Endothelial cell of umbilical vein (primary cell): ENCODE measurements around the gene FBXO27. TPM values are rescaled to one million over a fixed set of nuclear protein-coding genes. Genes with fewer than 3 reads are reported as not detected.

Experiments
- BruUV-seq: library from RNA; stranded (reverse); fragments of 400-500 nt; replicated peaks from 2 replicates; lab custom pipeline; 2021; lab: Mats Ljungman, UMichigan
- CTCF ChIA-PET: fragments of 300-600, 350-600 bp; sonication (Branson Sonifier 250); formaldehyde crosslinking; loops from one replicate; lab custom pipeline; 2021; ENCODE audit warnings: antibody characterized with exemption, inconsistent platforms; lab: Charles Lee
- POLR2A ChIA-PET: fragments of 300-600, 350-600 bp; sonication (Branson Sonifier 250); formaldehyde crosslinking; loops from one replicate; lab custom pipeline; 2021; ENCODE audit warnings: antibody characterized with exemption, inconsistent platforms; lab: Charles Lee
- DNase-seq: peaks from one replicate; pipeline ENCODE4 v3.0.0-alpha.2; 2011; ENCODE audit warnings: low read depth, low spot score
- FAIRE-seq: peaks from 2 replicates; lab custom pipeline; 2011; peaks lifted over from hg19 to GRCh38; lab: Jason Lieb, UNC
- H2AFZ ChIP-seq: 2 replicates; pipeline ENCODE4 v1.6.0; 2012; ENCODE audit warnings: low read depth, low read length, control low read depth, inconsistent platforms
- H3K27ac ChIP-seq: 2 replicates; pipeline ENCODE4 v1.5.1; 2011; ENCODE audit warnings: low read depth, mild to moderate bottlenecking, control low read depth, low read length, moderate library complexity; ENCODE audit not compliant: insufficient read depth
- H3K27me3 ChIP-seq, 2 experiments: 2 replicates each; pipeline versions ENCODE4 v1.6.0 to v1.6.1; 2011; ENCODE audit warnings: low read length in 2 of 2, mixed read lengths in 1 of 2; ENCODE audit not compliant: control insufficient read depth in 2 of 2, insufficient read depth in 2 of 2
- H3K36me3 ChIP-seq, 2 experiments: 2 replicates in 1 of 2; 3 replicates in 1 of 2; pipeline ENCODE4 v1.5.1; 2011; ENCODE audit warnings: low read length in 2 of 2, mild to moderate bottlenecking in 1 of 2, moderate library complexity in 1 of 2; ENCODE audit not compliant: control insufficient read depth in 2 of 2, insufficient read depth in 2 of 2; ENCODE audit errors: extremely low read depth in 1 of 2
- H3K4me1 ChIP-seq: 3 replicates; pipeline ENCODE4 v1.5.1; 2011; ENCODE audit warnings: mild to moderate bottlenecking, low read length; ENCODE audit not compliant: control insufficient read depth, insufficient read depth; ENCODE audit errors: extremely low read depth
- H3K4me2 ChIP-seq: 2 replicates; pipeline ENCODE4 v1.6.1; 2011; ENCODE audit warnings: low read length, control low read depth, mixed read lengths; ENCODE audit not compliant: insufficient read depth
- H3K4me3 ChIP-seq, 3 experiments: fragments of 200-600 bp in 1 of 3; sonication (generic), shearing (Covaris generic) in 1 of 3; replicated peaks in 1 of 3; 2 replicates each; pipeline ENCODE4 v1.5.1; 2011 to 2016; ENCODE audit warnings: control low read depth in 3 of 3, low read length in 3 of 3, mild to moderate bottlenecking in 2 of 3, inconsistent platforms in 1 of 3, low read depth in 1 of 3, moderate library complexity in 1 of 3; ENCODE audit not compliant: insufficient read depth in 1 of 3
- H3K79me2 ChIP-seq: 2 replicates; pipeline ENCODE4 v1.6.0; 2012; ENCODE audit warnings: low read length, inconsistent platforms; ENCODE audit not compliant: control insufficient read depth, insufficient read depth
- H3K9ac ChIP-seq: replicated peaks from 2 replicates; pipeline ENCODE3; 2011; ENCODE audit warnings: low read length, control low read depth; ENCODE audit not compliant: insufficient read depth; ENCODE audit errors: extremely low read depth
- H3K9me1 ChIP-seq: replicated peaks from 3 replicates; pipeline ENCODE4 v1.6.0; 2011; ENCODE audit warnings: mild to moderate bottlenecking, low read length; ENCODE audit not compliant: control insufficient read depth, insufficient read depth; ENCODE audit errors: extremely low read depth
- H3K9me3 ChIP-seq: replicated peaks from 2 replicates; pipeline ENCODE4 v1.5.1; 2012; ENCODE audit warnings: low read length, inconsistent platforms; ENCODE audit not compliant: control insufficient read depth, insufficient read depth
- H4K20me1 ChIP-seq: replicated peaks from 2 replicates; pipeline ENCODE3; 2011; ENCODE audit warnings: mild to moderate bottlenecking, low read length; ENCODE audit not compliant: control insufficient read depth, insufficient read depth; ENCODE audit errors: extremely low read depth
- CTCF ChIP-seq, 2 donors: IDR thresholded peaks; 1 replicate in 1 of 2; 2 replicates in 1 of 2; pipeline ENCODE4 v1.5.1; 2011; ENCODE audit warnings: low read length in 2 of 2, mild to moderate bottlenecking in 2 of 2, moderate library complexity in 2 of 2, control low read depth in 1 of 2, inconsistent platforms in 1 of 2, low read depth in 1 of 2; ENCODE audit not compliant: insufficient read depth in 1 of 2; ENCODE audit errors: extremely low read depth in 1 of 2
- JUN ChIP-seq: IDR thresholded peaks from 2 replicates; pipeline ENCODE4 v1.6.1; 2011; ENCODE audit warnings: borderline replicate concordance, low read depth; ENCODE audit not compliant: insufficient read length, insufficient read depth
- MAX ChIP-seq: IDR thresholded peaks from 2 replicates; pipeline ENCODE4 v1.6.1; 2011; ENCODE audit not compliant: insufficient read depth, insufficient read length
- dilution Hi-C: fragments of 300-500 bp; cut with MboI; formaldehyde crosslinking; loops from one replicate; pipeline ENCODE4 v1.15.0; 2019; ENCODE audit warnings: low sequenced_read_pairs; ENCODE audit not compliant: extremely low pct_ligation_motif_present
- intact Hi-C: fragments of 100-400 bp; cut with micrococcal nuclease; formaldehyde crosslinking; loops from one replicate; pipeline ENCODE4 v1.10.0; 2022
- polyA plus RNA-seq, 4 experiments: library from polyadenylated mRNA; depleted of rRNA in 3 of 4; stranded (reverse) in 3 of 4; unstranded in 1 of 4; fragments of >200 nt; gene quantifications; 2 replicates each; pipeline versions ENCODE4 v1.2.1 to v1.2.3, GENCODE V29; 2011 to 2012; ENCODE audit warnings: missing spikeins in 1 of 4
- total RNA-seq: library from RNA; stranded (reverse); gene quantifications from 2 replicates; pipeline ENCODE4 v1.2.3, GENCODE V29; 2021

FBXO27 gene
- total and polyA plus RNA-seq, 2 donors (not counting 3 experiments of a cell fraction or from before 2014, with no cell fraction given) = 3.5 to 4.2 TPM

- Histone ChIP-seq H3K9ac (peak overlapping the region; percentile 20), H3K4me3 (no peak overlapping the region)
- TSS peak; percentile 79 for BruUV-seq
Measured at GRCh38 chr19:39074205-39074692, 41.9 kb upstream of the FBXO27 start.

More at GRCh38 chr19:39074205-39074692, 41.9 kb upstream of the FBXO27 start:
- intact Hi-C loops = no loop called here
- FAIRE-seq (peak; percentile 35), DNase-seq (no peak)
- Histone ChIP-seq H3K9me3 (no peaks in the 10 kb centered on the region), H3K36me3 (no peaks in the 10 kb centered on the region), H3K27ac (peak overlapping the region; percentile 82), H2AFZ (peak overlapping the region; percentile 12), H3K27me3 (no peaks in the 10 kb centered on the region), H3K9me1 (no peaks in the 10 kb centered on the region), H3K4me1 (peaks cover 23% of the 10 kb centered on the region), H3K79me2 (no peaks in the 10 kb centered on the region), H4K20me1 (no peaks in the 10 kb centered on the region), H3K4me2 (peak overlapping the region; percentile 16)
- dilution Hi-C loops = no loop called here
- ChIA-PET CTCF (interaction anchor here (0.6 to 3.2 kb wide), 8 partner anchors 9 to 112 kb away, joined by 3 to 29 read pairs (median 4); no protein-coding TSS in a partner anchor), POLR2A (interaction anchor here (0.5 to 1.3 kb wide), 2 partner anchors 18 to 55 kb away, joined by 3 to 7 read pairs; no protein-coding TSS in a partner anchor)
- TF ChIP-seq CTCF (IDR thresholded peaks at IDR 0.05; ENCODE audit: extremely low read depth in 1 of 2, insufficient read depth in 1 of 2, low read depth in 1 of 2, low read length in 2 of 2) (no peak), MAX (no peak), JUN (no peak)
